ENCODE measurements around the gene MYORG.

Gene MYORG

GRCh38 chr9:34333836-34334235 is 42.9 kb downstream of the MYORG start:
- DNase-seq (ENCODE audit: low read depth in 2 of 2): no peak

GRCh38 chr9:34332076-34332964 is 44.4 kb downstream of the MYORG start:
- DNase-seq (ENCODE audit: low read depth in 2 of 2): no peak

- no peak for DNase-seq (ENCODE audit: low read depth in 2 of 2)
Measured at GRCh38 chr9:34331196-34331595, 45.5 kb downstream of the MYORG start.

GRCh38 chr9:34328987-34329832 is 47.5 kb downstream of the MYORG start, which contains the start of the genes KIF24 and NUDT2:
TSS of gene KIF24 (minus strand) at chr9:34329268. CDS start at chr9:34311346, 17,922 bp downstream.
TSS of gene NUDT2 (plus strand) at chr9:34329569. CDS start at chr9:34339040, 9,471 bp downstream.
- DNase-seq (ENCODE audit: low read depth in 2 of 2): peak; percentile 89 to 94

GRCh38 chr9:34328500-34328986 is 48.2 kb downstream of the MYORG start:
- no peak for DNase-seq (ENCODE audit: low read depth in 2 of 2)

GRCh38 chr9:34326690-34327089 is 50.0 kb downstream of the MYORG start:
- no peak for DNase-seq (ENCODE audit: low read depth in 2 of 2)

GRCh38 chr9:34322899-34323591 is 53.7 kb downstream of the MYORG start:
- no peak for DNase-seq (ENCODE audit: low read depth in 2 of 2)

GRCh38 chr9:34321451-34321850 is 55.2 kb downstream of the MYORG start:
- DNase-seq (ENCODE audit: low read depth in 2 of 2): no peak

- no peak for DNase-seq (ENCODE audit: low read depth in 2 of 2)
Measured at GRCh38 chr9:34318163-34318790, 58.4 kb downstream of the MYORG start.

GRCh38 chr9:34317436-34317835 is 59.3 kb downstream of the MYORG start:
- DNase-seq (ENCODE audit: low read depth in 2 of 2): no peak

All from activated CD8-positive, alpha-beta memory T cell treated with anti-CD3 and anti-CD28 coated beads for 4 hours (primary cell).